Mesenchymal stem cell (in vitro differentiated cells and primary cell): ENCODE results near the gene API5.

Experiments
- DNase-seq: peaks from one replicate; pipeline ENCODE4 v3.0.0-alpha.2; 2013
- H2AFZ ChIP-seq: one replicate; pipeline ENCODE4 v1.6.1; 2013; ENCODE audit warnings: low read depth, mild to moderate bottlenecking, control low read depth, inconsistent platforms, low read length, moderate library complexity
- H2AK5ac ChIP-seq: 2 replicates; pipeline ENCODE4 v1.6.1; 2013; ENCODE audit warnings: low read length, moderate library complexity, mild to moderate bottlenecking, inconsistent platforms; ENCODE audit not compliant: severe bottlenecking
- H2BK120ac ChIP-seq: one replicate; pipeline ENCODE4 v1.6.1; 2013; ENCODE audit warnings: low read depth, mild to moderate bottlenecking, inconsistent platforms, low read length, moderate library complexity
- H2BK12ac ChIP-seq, 2 experiments: one replicate each; pipeline ENCODE4 v1.6.1; 2013; ENCODE audit warnings: inconsistent platforms in 2 of 2, low read length in 2 of 2, mild to moderate bottlenecking in 2 of 2, moderate library complexity in 2 of 2, control low read depth in 1 of 2
- H2BK15ac ChIP-seq: one replicate; pipeline ENCODE4 v1.6.1; 2013; ENCODE audit warnings: mild to moderate bottlenecking, low read depth, inconsistent platforms; ENCODE audit not compliant: poor library complexity, severe bottlenecking
- H2BK5ac ChIP-seq: 2 replicates; pipeline ENCODE4 v1.6.1; 2013; ENCODE audit warnings: low read depth, mild to moderate bottlenecking, low read length, control low read depth, inconsistent platforms; ENCODE audit not compliant: poor library complexity, severe bottlenecking
- H3K14ac ChIP-seq, 2 experiments: one replicate each; pipeline ENCODE4 v1.6.1; 2013; ENCODE audit warnings: inconsistent platforms in 2 of 2, low read length in 2 of 2, control low read depth in 1 of 2, mild to moderate bottlenecking in 1 of 2, moderate library complexity in 1 of 2
- H3K18ac ChIP-seq, 2 experiments: one replicate each; pipeline ENCODE4 v1.6.1; 2013; ENCODE audit warnings: inconsistent platforms in 2 of 2, low read length in 2 of 2, control low read depth in 1 of 2, low read depth in 1 of 2, mild to moderate bottlenecking in 1 of 2
- H3K23ac ChIP-seq, 2 experiments: one replicate each; pipeline ENCODE4 v1.6.1; 2013; ENCODE audit warnings: inconsistent platforms in 2 of 2, low read length in 2 of 2, mild to moderate bottlenecking in 2 of 2, moderate library complexity in 2 of 2, control low read depth in 1 of 2
- H3K27ac ChIP-seq: 2 replicates; pipeline ENCODE4 v1.5.1; 2013; ENCODE audit warnings: mild to moderate bottlenecking, moderate library complexity, low read length, control low read depth, inconsistent platforms; ENCODE audit not compliant: poor library complexity, severe bottlenecking
- H3K27me3 ChIP-seq, 2 experiments: 2 replicates each; pipeline versions ENCODE4 v1.6.1 to v1.7.0; 2013; ENCODE audit warnings: low read length in 2 of 2, mild to moderate bottlenecking in 2 of 2, moderate library complexity in 2 of 2, control low read depth in 1 of 2, inconsistent platforms in 1 of 2; ENCODE audit not compliant: control insufficient read depth in 1 of 2, insufficient read depth in 1 of 2
- H3K36me3 ChIP-seq, 2 experiments: 2 replicates each; pipeline versions ENCODE4 v1.6.1 to v1.7.0; 2013; ENCODE audit warnings: low read length in 2 of 2, control low read depth in 1 of 2, inconsistent platforms in 1 of 2, low read depth in 1 of 2, mild to moderate bottlenecking in 1 of 2; ENCODE audit not compliant: insufficient read depth in 2 of 2, control insufficient read depth in 1 of 2
- H3K4ac ChIP-seq, 2 experiments: one replicate each; pipeline ENCODE4 v1.6.1; 2013; ENCODE audit warnings: inconsistent platforms in 2 of 2, low read length in 2 of 2, mild to moderate bottlenecking in 2 of 2, moderate library complexity in 2 of 2, control low read depth in 1 of 2, low read depth in 1 of 2
- H3K4me1 ChIP-seq: 2 replicates; pipeline ENCODE4 v1.6.1; 2013; ENCODE audit warnings: low read depth, low read length, control low read depth; ENCODE audit not compliant: control insufficient read depth, insufficient read depth
- H3K4me2 ChIP-seq: 2 replicates; pipeline ENCODE4 v1.6.1; 2013; ENCODE audit warnings: low read length, mild to moderate bottlenecking, inconsistent platforms; ENCODE audit not compliant: poor library complexity, severe bottlenecking
- H3K4me3 ChIP-seq, 2 experiments: 2 replicates each; pipeline versions ENCODE4 v1.5.1 to v1.7.0; 2013; ENCODE audit warnings: low read length in 2 of 2, mild to moderate bottlenecking in 2 of 2, control low read depth in 1 of 2, low read depth in 1 of 2; ENCODE audit not compliant: insufficient read depth in 1 of 2
- H3K79me1 ChIP-seq: replicated peaks from 2 replicates; pipeline ENCODE4 v1.6.1; 2013; ENCODE audit warnings: mild to moderate bottlenecking, control low read depth, low read length, inconsistent platforms; ENCODE audit not compliant: poor library complexity, severe bottlenecking
- H3K9ac ChIP-seq: 2 replicates; pipeline ENCODE4 v1.7.0; 2013; ENCODE audit warnings: mild to moderate bottlenecking, low read length, moderate library complexity
- H3K9me3 ChIP-seq: 2 replicates; pipeline ENCODE4 v1.7.0; 2013; ENCODE audit warnings: mild to moderate bottlenecking, low read length; ENCODE audit not compliant: control insufficient read depth
- H4K8ac ChIP-seq: one replicate; pipeline ENCODE4 v1.6.1; 2013; ENCODE audit warnings: inconsistent platforms, mild to moderate bottlenecking, low read length, moderate library complexity
- H4K91ac ChIP-seq: one replicate; pipeline ENCODE4 v1.6.1; 2013; ENCODE audit warnings: mild to moderate bottlenecking, low read length, inconsistent platforms
- WGBS: methylation state at CpG from one replicate; pipeline ENCODE4 v1.1.7; 2013; ENCODE audit warnings: mixed read lengths; 5-methylcytosine and 5-hydroxymethylcytosine counted together

The API5 gene

DNA sequence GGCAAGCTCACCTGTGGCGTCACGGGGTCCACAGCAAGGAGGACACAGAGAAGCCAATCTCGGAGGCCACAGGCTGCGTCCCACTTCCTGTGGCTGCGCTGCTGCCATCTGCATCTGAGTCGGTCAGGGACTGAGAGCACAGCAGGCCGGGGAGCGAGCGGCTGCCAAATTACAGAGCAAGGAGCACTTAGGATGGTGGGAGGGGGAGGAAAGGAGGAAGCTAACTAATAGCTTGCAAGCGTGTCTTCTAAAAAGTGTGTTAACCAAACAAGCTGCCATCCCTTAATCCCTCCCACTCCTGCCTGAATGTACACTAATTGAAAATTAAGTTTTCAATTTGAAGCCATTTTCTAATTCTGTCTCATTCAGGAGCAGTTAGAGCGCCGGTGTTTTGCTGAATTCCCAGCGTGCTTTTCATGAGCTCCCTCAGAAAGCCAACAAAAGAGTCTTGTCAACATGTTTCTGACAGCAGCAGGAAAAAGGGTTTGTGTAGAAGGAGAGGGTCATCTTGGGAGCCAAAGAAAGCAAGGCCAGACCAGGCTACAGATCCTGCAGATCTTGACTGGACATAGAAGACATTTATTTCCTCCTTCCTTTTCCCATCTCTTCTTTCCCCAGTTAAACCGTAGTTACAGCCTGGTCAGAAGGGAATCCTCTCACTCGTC lies 42.4 kb upstream of the API5 start:
- H2BK5ac ChIP-seq = no peak overlapping the region
- no peak overlapping the region for H2BK15ac ChIP-seq
- H3K4me3 ChIP-seq = no peak overlapping the region
- H3K9ac ChIP-seq = no peak overlapping the region
- H2AFZ ChIP-seq = no peak overlapping the region
- H3K4me1 ChIP-seq = no peaks in the 10 kb centered on the region
- H3K4ac ChIP-seq = no peak overlapping the region
- no peaks in the 10 kb centered on the region for H3K36me3 ChIP-seq
- H3K9me3 ChIP-seq = no peaks in the 10 kb centered on the region
- no peak overlapping the region for H3K27ac ChIP-seq
- H2BK120ac ChIP-seq = no peak overlapping the region
- peaks cover 0 to 5% of the 10 kb centered on the region in 2 experiments for H3K27me3 ChIP-seq
- H3K79me1 ChIP-seq = no peaks in the 10 kb centered on the region
- no peak overlapping the region for H3K23ac ChIP-seq
- no peak overlapping the region for H4K91ac ChIP-seq
- no peak overlapping the region for H3K18ac ChIP-seq
- H2AK5ac ChIP-seq = no peak overlapping the region
- H3K14ac ChIP-seq = peak overlapping the region in 1 of 2 experiments; percentile 63
- H3K4me2 ChIP-seq = no peak overlapping the region
- H2BK12ac ChIP-seq = no peak overlapping the region
- no peak overlapping the region for H4K8ac ChIP-seq
- DNase-seq = no peak
- WGBS = 75% methylated on average over 13 of the region's 15 CpGs

DNA sequence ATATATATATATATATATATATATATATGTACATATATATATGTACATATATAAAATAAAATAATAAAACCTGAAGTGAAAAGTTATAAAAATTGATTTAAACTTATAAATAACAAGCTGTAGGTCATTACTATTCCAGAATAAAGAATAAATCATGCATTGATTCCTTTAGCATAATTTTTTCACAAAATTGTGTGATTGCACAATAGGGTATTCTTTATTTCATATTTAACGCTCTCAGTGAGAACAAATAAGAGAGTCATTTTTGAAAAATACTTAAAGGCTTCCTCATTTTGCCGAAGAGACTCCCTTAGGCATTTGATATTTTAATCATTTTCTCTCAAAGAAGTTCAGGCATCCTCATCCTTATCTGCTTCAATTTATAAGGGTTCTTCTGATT lies 41.3 kb upstream of the API5 start:
- WGBS = 97% methylated on average over 2 of the region's 2 CpGs
- no peak overlapping the region for H3K27ac ChIP-seq
- H3K4me1 ChIP-seq = no peaks in the 10 kb centered on the region
- no peaks in the 10 kb centered on the region for H3K36me3 ChIP-seq
- H3K9me3 ChIP-seq = no peaks in the 10 kb centered on the region
- no peak overlapping the region for H2AK5ac ChIP-seq
- no peaks in the 10 kb centered on the region for H3K79me1 ChIP-seq
- no peak overlapping the region for H2BK120ac ChIP-seq
- H4K8ac ChIP-seq = no peak overlapping the region
- no peak overlapping the region for H4K91ac ChIP-seq
- no peak overlapping the region for H3K4me3 ChIP-seq
- no peak overlapping the region for H2BK5ac ChIP-seq
- no peak overlapping the region for H3K14ac ChIP-seq
- no peak overlapping the region for H3K9ac ChIP-seq
- H2BK15ac ChIP-seq = no peak overlapping the region
- peaks cover 0 to 5% of the 10 kb centered on the region in 2 experiments for H3K27me3 ChIP-seq
- no peak overlapping the region for H3K23ac ChIP-seq
- no peak for DNase-seq
- H2BK12ac ChIP-seq = no peak overlapping the region
- H3K18ac ChIP-seq = no peak overlapping the region
- H3K4ac ChIP-seq = no peak overlapping the region
- no peak overlapping the region for H3K4me2 ChIP-seq
- no peak overlapping the region for H2AFZ ChIP-seq

DNA sequence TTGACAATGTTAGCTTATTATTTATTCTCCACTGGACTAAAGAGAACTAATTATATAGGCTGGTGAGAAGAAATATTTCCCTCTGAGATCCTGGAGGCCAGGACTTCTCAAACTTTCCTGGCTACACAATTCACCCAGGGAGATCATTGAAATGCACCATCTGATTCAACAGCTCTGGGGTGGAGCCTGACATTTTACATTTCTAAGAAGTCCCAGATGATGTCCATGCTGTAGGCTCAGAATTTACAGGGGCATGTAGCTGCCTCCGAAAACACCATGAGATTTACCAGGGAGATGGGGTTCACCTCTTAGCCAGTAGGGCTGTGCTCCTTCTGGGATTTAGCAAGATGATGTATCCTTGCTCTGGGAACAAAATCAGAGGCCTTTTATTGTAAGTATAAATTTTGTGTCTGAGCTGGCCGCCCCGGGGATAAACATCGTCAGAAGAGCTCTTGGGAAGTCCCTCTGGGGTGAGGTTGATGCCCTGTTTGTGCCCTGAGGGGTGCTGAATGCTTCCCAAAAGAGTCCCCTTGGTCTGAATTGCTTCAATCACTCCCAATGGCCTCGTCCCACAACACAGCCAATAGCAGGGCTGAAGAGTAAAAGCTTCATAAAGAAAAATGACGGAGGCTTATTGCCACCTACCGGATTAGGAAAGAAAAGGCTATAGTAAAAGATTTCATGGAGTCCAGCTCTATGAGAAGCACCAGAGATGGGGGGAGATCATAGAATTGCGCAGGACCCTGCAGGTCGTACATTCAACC lies 33.4 kb upstream of the API5 start:
- no peaks in the 10 kb centered on the region for H3K79me1 ChIP-seq
- H3K18ac ChIP-seq = no peak overlapping the region
- H3K4me2 ChIP-seq = no peak overlapping the region
- H2BK5ac ChIP-seq = no peak overlapping the region
- no peaks in the 10 kb centered on the region for H3K36me3 ChIP-seq
- H3K9ac ChIP-seq = peak overlapping the region; percentile 8
- peak; percentile 19 for DNase-seq
- H3K14ac ChIP-seq = no peak overlapping the region
- no peak overlapping the region for H2BK15ac ChIP-seq
- H2AFZ ChIP-seq = no peak overlapping the region
- H3K4me1 ChIP-seq = no peaks in the 10 kb centered on the region
- H3K4ac ChIP-seq = no peak overlapping the region
- no peak overlapping the region for H3K23ac ChIP-seq
- H4K91ac ChIP-seq = no peak overlapping the region
- H3K27ac ChIP-seq = no peak overlapping the region
- no peaks in the 10 kb centered on the region for H3K9me3 ChIP-seq
- H3K27me3 ChIP-seq = peaks cover 0 to 18% of the 10 kb centered on the region in 2 experiments
- 63% methylated on average over 9 of the region's 9 CpGs for whole genome bisulfite sequencing
- H2BK12ac ChIP-seq = no peak overlapping the region
- H2BK120ac ChIP-seq = no peak overlapping the region
- no peak overlapping the region for H3K4me3 ChIP-seq
- H2AK5ac ChIP-seq = no peak overlapping the region
- no peak overlapping the region for H4K8ac ChIP-seq

DNA sequence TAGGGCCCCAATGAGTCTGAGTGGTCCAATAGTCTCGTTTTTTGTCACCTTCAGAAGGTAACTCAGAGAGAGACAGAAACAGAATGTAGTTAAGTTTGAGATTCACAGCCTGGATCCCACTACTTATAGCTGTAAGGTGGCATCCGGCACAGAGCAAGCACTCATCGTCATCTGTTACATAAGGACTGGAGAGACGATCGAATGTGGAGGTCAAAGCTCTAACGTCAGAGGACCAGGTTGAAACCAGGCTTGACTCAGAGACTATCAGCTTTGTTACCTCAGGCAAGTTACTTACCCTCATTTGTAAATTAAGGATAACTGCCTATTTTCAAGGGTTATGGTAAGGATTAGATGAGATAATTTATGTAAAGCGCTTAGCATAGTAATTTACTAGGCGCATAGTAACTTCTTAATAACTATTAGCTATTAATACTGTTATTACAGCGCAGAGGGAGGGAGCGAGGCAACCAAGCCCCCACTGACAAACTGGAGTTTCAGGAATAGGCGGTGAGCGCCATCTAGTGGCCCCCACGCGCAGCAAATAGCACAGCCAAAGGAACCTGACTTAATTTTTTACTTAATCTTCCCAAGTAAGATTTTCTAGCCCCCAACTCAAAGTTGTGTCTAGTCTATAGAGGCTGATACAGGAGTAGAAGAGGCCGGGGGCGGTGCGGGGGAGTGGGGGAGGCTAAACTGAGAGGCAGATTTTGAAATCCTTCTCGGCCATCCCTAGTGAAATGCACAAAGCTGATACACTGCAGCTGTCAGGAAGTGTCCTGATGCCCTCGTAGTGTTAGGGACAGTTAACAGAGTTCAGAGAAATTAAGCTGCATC lies 29.0 kb upstream of the API5 start:
- WGBS = 30% methylated on average over 15 of the region's 19 CpGs
- H3K79me1 ChIP-seq = no peaks in the 10 kb centered on the region
- peak; percentile 29 for DNase-seq
- no peak overlapping the region for H3K9ac ChIP-seq
- no peak overlapping the region for H2BK15ac ChIP-seq
- no peaks in the 10 kb centered on the region for H3K9me3 ChIP-seq
- no peak overlapping the region for H2BK120ac ChIP-seq
- H2AFZ ChIP-seq = no peak overlapping the region
- H3K4me2 ChIP-seq = no peak overlapping the region
- H4K91ac ChIP-seq = no peak overlapping the region
- no peaks in the 10 kb centered on the region for H3K36me3 ChIP-seq
- H3K4ac ChIP-seq = no peak overlapping the region
- no peak overlapping the region for H3K18ac ChIP-seq
- no peak overlapping the region for H2BK12ac ChIP-seq
- H3K27me3 ChIP-seq = peaks cover 0 to 20% of the 10 kb centered on the region in 2 experiments
- H3K14ac ChIP-seq = no peak overlapping the region
- H3K4me3 ChIP-seq = no peak overlapping the region
- no peak overlapping the region for H3K27ac ChIP-seq
- no peak overlapping the region for H3K23ac ChIP-seq
- H2AK5ac ChIP-seq = no peak overlapping the region
- peaks cover 2% of the 10 kb centered on the region for H3K4me1 ChIP-seq
- no peak overlapping the region for H2BK5ac ChIP-seq
- no peak overlapping the region for H4K8ac ChIP-seq
